HCT116 (cell line): ENCODE data around the gene TRMT10B. TPM values are rescaled to one million over a fixed set of nuclear protein-coding genes. Genes with fewer than 3 reads are reported as not detected.

Experiments
- ATAC-seq: fragments of 200-7000 bp; cut with Tn5 transposase; 2 replicates; pipeline ENCODE4 v1.9.1; 2020; ENCODE audit warnings: mild to moderate bottlenecking, moderate library complexity
- BruUV-seq: library from RNA; stranded (reverse); fragments of 400-500 nt; replicated peaks from 2 replicates; lab custom pipeline; 2021; lab: Mats Ljungman, UMichigan
- CTCF ChIA-PET: fragments of 300-600 bp; sonication (Branson Sonifier 250); formaldehyde crosslinking; loops from one replicate; lab custom pipeline; 2021; ENCODE audit warnings: antibody characterized with exemption; lab: Charles Lee
- POLR2A ChIA-PET: fragments of 300-600, 350-600 bp; sonication (Branson Sonifier 250); formaldehyde crosslinking; loops from one replicate; lab custom pipeline; 2021; ENCODE audit warnings: antibody characterized with exemption; lab: Charles Lee
- RAD21 ChIA-PET, 2 experiments: fragments of 300-600 bp; sonication (Branson Sonifier 250); formaldehyde crosslinking; loops; one replicate each; lab custom pipeline; 2023; ENCODE audit warnings: low total read pairs in 2 of 2; ENCODE audit not compliant: uncharacterized antibody in 2 of 2, unreplicated experiment in 2 of 2, low non-redundant PET in 1 of 2; lab: Charles Lee
- DNase-seq: peaks from one replicate; pipeline ENCODE4 v3.0.0-alpha.2; 2010; ENCODE audit warnings: low read depth, low spot score
- H2AFZ ChIP-seq: fragments of 200-600 bp; shearing (Covaris generic), sonication (generic); 2 replicates; pipeline ENCODE4 v1.6.1; 2017; ENCODE audit warnings: low read depth, mixed run types, mixed read lengths, antibody characterized with exemption, low read length; ENCODE audit not compliant: poor library complexity, severe bottlenecking
- H3K27ac ChIP-seq: 2 replicates; pipeline ENCODE4 v1.5.1; 2012; ENCODE audit warnings: low read depth, low read length
- H3K27me3 ChIP-seq: fragments of 200-600 bp; sonication (generic); 2 replicates; pipeline ENCODE4 v1.6.1; 2016; ENCODE audit warnings: mixed run types, low read length, mixed read lengths; ENCODE audit not compliant: insufficient read depth
- H3K36me3 ChIP-seq, 2 experiments: fragments of 200-500 bp in 1 of 2; fragments of 200-600 bp in 1 of 2; sonication (Bioruptor generic) in 1 of 2; sonication (generic) in 1 of 2; 2 replicates each; pipeline versions ENCODE4 v1.5.1 to v1.6.1; 2014 to 2016; ENCODE audit warnings: low read length in 2 of 2, inconsistent platforms in 1 of 2, mixed read lengths in 1 of 2, mixed run types in 1 of 2; ENCODE audit not compliant: insufficient read depth in 2 of 2, control insufficient read depth in 1 of 2
- H3K4me1 ChIP-seq, 2 experiments: fragments of 200-600 bp in 1 of 2; sonication (generic) in 1 of 2; 2 replicates each; pipeline versions ENCODE4 v1.5.1 to v1.6.1; 2012 to 2017; ENCODE audit warnings: low read length in 2 of 2, inconsistent platforms in 1 of 2, mild to moderate bottlenecking in 1 of 2, mixed read lengths in 1 of 2, mixed run types in 1 of 2, moderate library complexity in 1 of 2; ENCODE audit not compliant: insufficient read depth in 2 of 2, control insufficient read depth in 1 of 2
- H3K4me2 ChIP-seq: fragments of 200-600 bp; sonication (generic); 2 replicates; pipeline ENCODE4 v1.6.1; 2017; ENCODE audit warnings: mixed run types, low read length, mixed read lengths
- H3K4me3 ChIP-seq, 2 experiments: fragments of 200-600 bp in 1 of 2; sonication (generic) in 1 of 2; replicated peaks in 1 of 2; 2 replicates each; pipeline ENCODE4 v1.5.1; 2011 to 2016; ENCODE audit warnings: low read length in 2 of 2, control low read depth in 1 of 2, low read depth in 1 of 2, mild to moderate bottlenecking in 1 of 2, mixed read lengths in 1 of 2, mixed run types in 1 of 2
- H3K79me2 ChIP-seq: fragments of 200-600 bp; sonication (generic); 2 replicates; pipeline ENCODE4 v1.6.1; 2017; ENCODE audit warnings: mild to moderate bottlenecking, mixed run types, low read length, moderate library complexity, mixed read lengths; ENCODE audit not compliant: insufficient read depth
- H3K9ac ChIP-seq: fragments of 200-600 bp; sonication (generic); 2 replicates; pipeline ENCODE4 v1.6.1; 2016; ENCODE audit warnings: low read length, mixed read lengths
- H3K9me2 ChIP-seq: fragments of 200-600 bp; sonication (generic), shearing (Covaris generic); 2 replicates; pipeline ENCODE4 v1.6.1; 2017; ENCODE audit warnings: mixed run types, mild to moderate bottlenecking, moderate library complexity; ENCODE audit not compliant: insufficient read depth
- H3K9me3 ChIP-seq, 2 experiments: fragments of 200-500 bp in 1 of 2; fragments of 200-600 bp in 1 of 2; sonication (Bioruptor generic) in 1 of 2; sonication (generic) in 1 of 2; 2 replicates each; pipeline ENCODE4 v1.6.1; 2014 to 2017; ENCODE audit warnings: low read length in 2 of 2, mixed read lengths in 2 of 2, inconsistent platforms in 1 of 2, low read depth in 1 of 2, mild to moderate bottlenecking in 1 of 2, mixed run types in 1 of 2, moderate library complexity in 1 of 2; ENCODE audit not compliant: control insufficient read depth in 1 of 2, insufficient read depth in 1 of 2
- H4K20me1 ChIP-seq: fragments of 200-600 bp; sonication (generic), shearing (Covaris generic); 2 replicates; pipeline ENCODE4 v1.6.1; 2017; ENCODE audit warnings: mixed run types, mild to moderate bottlenecking, moderate library complexity; ENCODE audit not compliant: insufficient read depth
- CBX3 ChIP-seq: IDR thresholded peaks from 2 replicates; pipeline ENCODE4 v1.6.1; 2012; ENCODE audit warnings: low read depth
- EGR1 ChIP-seq: IDR thresholded peaks from 2 replicates; pipeline ENCODE4 v1.6.1; 2012; ENCODE audit warnings: low read depth
- ELF1 ChIP-seq: IDR thresholded peaks from 2 replicates; pipeline ENCODE4 v1.6.1; 2012; ENCODE audit warnings: low read depth, borderline replicate concordance
- EZH2 ChIP-seq: fragments of 200-600 bp; sonication (generic); IDR thresholded peaks from 2 replicates; pipeline ENCODE4 v1.6.1; 2017; ENCODE audit warnings: antibody characterized with exemption, mixed run types
- EZH2phosphoT487 ChIP-seq: fragments of 200-600 bp; IDR thresholded peaks from 2 replicates; pipeline ENCODE4 v1.6.1; 2018; ENCODE audit warnings: antibody characterized with exemption, borderline replicate concordance
- POLR2AphosphoS5 ChIP-seq: IDR thresholded peaks from 2 replicates; pipeline ENCODE4 v1.6.1; 2011; ENCODE audit warnings: mild to moderate bottlenecking, low read depth, low read length, moderate library complexity
- RAD21 ChIP-seq: IDR thresholded peaks from 2 replicates; pipeline ENCODE4 v1.6.1; 2012; ENCODE audit warnings: low read depth, mild to moderate bottlenecking
- SIN3A ChIP-seq: IDR thresholded peaks from 2 replicates; pipeline ENCODE4 v1.6.1; 2012; ENCODE audit warnings: low read depth
- SRF ChIP-seq: IDR thresholded peaks from 2 replicates; pipeline ENCODE4 v1.6.1; 2012; ENCODE audit warnings: low read depth
- TCF7L2 ChIP-seq: IDR thresholded peaks from 2 replicates; pipeline ENCODE4 v1.7.0; 2011; ENCODE audit warnings: borderline replicate concordance, inconsistent platforms; ENCODE audit not compliant: insufficient read depth, insufficient read length; ENCODE audit errors: extremely low read depth
- YY1 ChIP-seq: IDR thresholded peaks from 2 replicates; pipeline ENCODE4 v1.6.1; 2011; ENCODE audit warnings: low read length, low read depth, moderate library complexity, mild to moderate bottlenecking; ENCODE audit not compliant: insufficient replicate concordance; ENCODE audit errors: extremely low read depth
- ZFX ChIP-seq: fragments of 450-650 bp; IDR thresholded peaks from 2 replicates; pipeline ENCODE4 v1.6.1; 2017
- intact Hi-C: fragments of 100-400 bp; cut with micrococcal nuclease; formaldehyde crosslinking; loops from 2 replicates; pipeline ENCODE4 v1.10.0; 2022
- total RNA-seq: library from RNA; stranded (reverse); gene quantifications from one replicate; pipeline ENCODE4 v1.2.1, GENCODE V29; 2021; ENCODE audit not compliant: unreplicated experiment
- TF ChIP-seq, protein P1 (sequence below): IDR thresholded peaks from 2 replicates; pipeline ENCODE4 v1.6.1; 2011; ENCODE audit warnings: mild to moderate bottlenecking, low read length, moderate library complexity; ENCODE audit not compliant: insufficient replicate concordance; ENCODE audit errors: extremely low read depth
- TF ChIP-seq, protein P2 (sequence below): IDR thresholded peaks from 2 replicates; pipeline ENCODE4 v1.6.1; 2012
- TF ChIP-seq, protein P3 (sequence below): IDR thresholded peaks from 2 replicates; pipeline ENCODE4 v1.6.1; 2012
- TF ChIP-seq, protein P4 (sequence below), 3 experiments: fragments of 200-600 bp in 1 of 3; sonication (generic) in 1 of 3; IDR thresholded peaks in 2 of 3; conservative IDR thresholded peaks in 1 of 3; 2 replicates each; pipeline ENCODE4 v1.5.1; 2012 to 2017; ENCODE audit warnings: low read depth in 2 of 3, low read length in 2 of 3, antibody characterized with exemption in 1 of 3, borderline replicate concordance in 1 of 3, control low read depth in 1 of 3, mild to moderate bottlenecking in 1 of 3, mixed read lengths in 1 of 3, mixed run types in 1 of 3, moderate library complexity in 1 of 3; ENCODE audit not compliant: insufficient read depth in 1 of 3

The TRMT10B gene
- total RNA-seq, 1 experiment from 2014 or later, result 5.5 TPM

DNA sequence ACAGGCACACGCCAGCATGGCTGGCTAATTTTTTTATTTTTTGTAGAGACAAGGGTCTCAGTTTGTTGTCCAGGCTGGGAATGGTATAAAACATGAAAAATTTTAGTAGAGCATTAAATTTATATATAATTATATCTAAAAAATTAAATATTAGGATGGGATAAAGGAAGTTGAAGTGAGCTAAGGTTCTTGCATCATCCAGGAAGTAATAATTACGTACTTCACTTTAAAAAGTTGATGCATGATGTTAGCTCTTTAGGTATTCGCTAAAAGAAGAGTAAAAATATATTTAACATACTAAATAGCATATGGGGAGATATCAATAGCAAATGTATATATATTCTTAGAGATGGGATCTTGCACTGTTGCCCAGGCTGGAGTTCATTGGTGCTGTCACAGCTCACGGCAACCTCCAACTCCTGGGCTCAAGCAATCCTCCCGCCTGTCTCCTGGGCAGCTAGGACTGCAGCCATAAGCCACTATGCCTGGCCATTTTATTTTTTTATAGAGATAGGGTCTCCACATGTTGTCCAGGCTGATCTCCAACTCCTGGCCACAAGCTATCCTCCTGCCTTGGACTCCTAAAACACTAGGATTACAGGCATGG lies 59.3 kb downstream of the TRMT10B start:
- no peaks in the 10 kb centered on the region for H3K27me3 ChIP-seq
- intact Hi-C loops, result no loop called here
- H3K79me2 ChIP-seq, result peaks cover 14% of the 10 kb centered on the region
- RAD21 ChIA-PET, result no interaction called here
- H3K27ac ChIP-seq, result no peak overlapping the region
- no peaks in the 10 kb centered on the region for H3K9me2 ChIP-seq
- H3K36me3 ChIP-seq, result peaks cover 0 to 1% of the 10 kb centered on the region in 2 experiments; a peak in 1 of 4 replicates
- H4K20me1 ChIP-seq, result no peaks in the 10 kb centered on the region
- CTCF ChIA-PET, result no interaction called here
- no peak overlapping the region for H3K4me3 ChIP-seq
- POLR2A ChIA-PET, result no interaction called here
- ATAC-seq (no peak), DNase-seq (no peak)
- H3K4me1 ChIP-seq, result no peaks in the 10 kb centered on the region
- no peak for TF ChIP-seq POLR2AphosphoS5
- TF ChIP-seq, protein P1, sequence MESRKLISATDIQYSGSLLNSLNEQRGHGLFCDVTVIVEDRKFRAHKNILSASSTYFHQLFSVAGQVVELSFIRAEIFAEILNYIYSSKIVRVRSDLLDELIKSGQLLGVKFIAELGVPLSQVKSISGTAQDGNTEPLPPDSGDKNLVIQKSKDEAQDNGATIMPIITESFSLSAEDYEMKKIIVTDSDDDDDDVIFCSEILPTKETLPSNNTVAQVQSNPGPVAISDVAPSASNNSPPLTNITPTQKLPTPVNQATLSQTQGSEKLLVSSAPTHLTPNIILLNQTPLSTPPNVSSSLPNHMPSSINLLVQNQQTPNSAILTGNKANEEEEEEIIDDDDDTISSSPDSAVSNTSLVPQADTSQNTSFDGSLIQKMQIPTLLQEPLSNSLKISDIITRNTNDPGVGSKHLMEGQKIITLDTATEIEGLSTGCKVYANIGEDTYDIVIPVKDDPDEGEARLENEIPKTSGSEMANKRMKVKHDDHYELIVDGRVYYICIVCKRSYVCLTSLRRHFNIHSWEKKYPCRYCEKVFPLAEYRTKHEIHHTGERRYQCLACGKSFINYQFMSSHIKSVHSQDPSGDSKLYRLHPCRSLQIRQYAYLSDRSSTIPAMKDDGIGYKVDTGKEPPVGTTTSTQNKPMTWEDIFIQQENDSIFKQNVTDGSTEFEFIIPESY, result no peak
- TF ChIP-seq SRF, result no peak
- TF ChIP-seq, protein P2, sequence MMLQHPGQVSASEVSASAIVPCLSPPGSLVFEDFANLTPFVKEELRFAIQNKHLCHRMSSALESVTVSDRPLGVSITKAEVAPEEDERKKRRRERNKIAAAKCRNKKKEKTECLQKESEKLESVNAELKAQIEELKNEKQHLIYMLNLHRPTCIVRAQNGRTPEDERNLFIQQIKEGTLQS, result no peak
- no peak for TF ChIP-seq EZH2phosphoT487
- TF ChIP-seq, protein P3, sequence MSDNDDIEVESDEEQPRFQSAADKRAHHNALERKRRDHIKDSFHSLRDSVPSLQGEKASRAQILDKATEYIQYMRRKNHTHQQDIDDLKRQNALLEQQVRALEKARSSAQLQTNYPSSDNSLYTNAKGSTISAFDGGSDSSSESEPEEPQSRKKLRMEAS, result no peak
- TF ChIP-seq CBX3, result no peak
- no peak for TF ChIP-seq ZFX
- no peak for TF ChIP-seq RAD21
- no peak for TF ChIP-seq YY1
- TF ChIP-seq EZH2, result no peak
- TF ChIP-seq TCF7L2, result no peak
- no peak for TF ChIP-seq ELF1
- no peak for TF ChIP-seq SIN3A
- no peak for TF ChIP-seq EGR1
- TF ChIP-seq, protein P4, sequence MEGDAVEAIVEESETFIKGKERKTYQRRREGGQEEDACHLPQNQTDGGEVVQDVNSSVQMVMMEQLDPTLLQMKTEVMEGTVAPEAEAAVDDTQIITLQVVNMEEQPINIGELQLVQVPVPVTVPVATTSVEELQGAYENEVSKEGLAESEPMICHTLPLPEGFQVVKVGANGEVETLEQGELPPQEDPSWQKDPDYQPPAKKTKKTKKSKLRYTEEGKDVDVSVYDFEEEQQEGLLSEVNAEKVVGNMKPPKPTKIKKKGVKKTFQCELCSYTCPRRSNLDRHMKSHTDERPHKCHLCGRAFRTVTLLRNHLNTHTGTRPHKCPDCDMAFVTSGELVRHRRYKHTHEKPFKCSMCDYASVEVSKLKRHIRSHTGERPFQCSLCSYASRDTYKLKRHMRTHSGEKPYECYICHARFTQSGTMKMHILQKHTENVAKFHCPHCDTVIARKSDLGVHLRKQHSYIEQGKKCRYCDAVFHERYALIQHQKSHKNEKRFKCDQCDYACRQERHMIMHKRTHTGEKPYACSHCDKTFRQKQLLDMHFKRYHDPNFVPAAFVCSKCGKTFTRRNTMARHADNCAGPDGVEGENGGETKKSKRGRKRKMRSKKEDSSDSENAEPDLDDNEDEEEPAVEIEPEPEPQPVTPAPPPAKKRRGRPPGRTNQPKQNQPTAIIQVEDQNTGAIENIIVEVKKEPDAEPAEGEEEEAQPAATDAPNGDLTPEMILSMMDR (IDR thresholded peaks at IDR 0.05 in 2 of 3, conservative IDR thresholded peaks at IDR 0.05 in 1 of 3; ENCODE audit: borderline replicate concordance in 1 of 3, insufficient read depth in 1 of 3, low read depth in 2 of 3, low read length in 2 of 3), result no peak
- H3K4me2 ChIP-seq, result no peak overlapping the region
- no peak overlapping the region for H3K9ac ChIP-seq
- no peak overlapping the region for H2AFZ ChIP-seq
- no peaks in the 10 kb centered on the region for H3K9me3 ChIP-seq
- no TSS peak for BruUV-seq
